HG02840 (cell line): ENCODE data around the gene KPNA1.
"Not testable (repeated sequence)": the region's sequence is repeated elsewhere in the genome, so short reads cannot be mapped to it uniquely, and the experiment has no call there.

Experiments used
- ATAC-seq: cut with Tn5 transposase; IDR thresholded peaks from one replicate; pipeline ENCODE4 v1.9.1; 2021; ENCODE audit warnings: mild to moderate bottlenecking, moderate library complexity, moderate number of reproducible peaks; ENCODE audit not compliant: unreplicated experiment, low FRiP score

KPNA1 gene

DNA sequence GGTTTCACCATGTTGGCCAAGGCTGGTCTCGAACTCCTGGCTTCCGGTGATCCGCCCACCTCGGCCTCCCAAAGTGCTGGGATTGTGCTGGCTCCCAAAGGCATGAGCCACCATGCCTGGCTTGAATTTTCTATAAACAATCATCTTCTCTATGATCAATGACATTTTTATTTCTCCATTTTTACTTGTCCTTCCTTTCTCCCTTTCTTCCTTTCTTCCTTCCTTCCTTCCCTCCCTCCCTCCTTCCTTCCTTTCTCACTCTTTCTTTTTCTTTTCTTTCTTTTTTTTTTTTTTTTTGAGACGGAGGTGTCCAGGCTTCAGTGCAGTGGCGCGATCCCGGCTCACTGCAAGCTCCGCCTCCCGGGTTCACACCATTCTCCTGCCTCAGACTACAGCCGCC lies 8.6 kb upstream of the KPNA1 start:
- ATAC-seq, result no peak

DNA sequence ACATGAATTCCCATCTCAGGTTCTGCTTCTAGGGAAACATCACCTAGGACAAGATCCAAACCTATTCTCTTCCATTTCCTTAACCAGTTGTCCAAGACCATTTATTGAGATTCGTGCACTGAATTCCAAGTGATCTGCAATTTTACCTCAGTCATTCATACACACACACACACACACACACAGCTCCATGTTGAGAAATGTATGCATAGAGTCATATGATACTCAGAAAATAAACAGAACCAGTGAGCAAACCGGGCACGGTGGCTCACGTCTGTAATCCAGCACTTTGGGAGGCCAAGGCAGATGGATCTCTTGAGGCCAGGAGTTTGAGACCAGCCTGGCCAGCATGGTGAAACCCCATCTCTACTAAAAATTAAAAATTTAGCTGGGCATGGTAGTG lies 6.1 kb upstream of the KPNA1 start:
- no peak for ATAC-seq

DNA sequence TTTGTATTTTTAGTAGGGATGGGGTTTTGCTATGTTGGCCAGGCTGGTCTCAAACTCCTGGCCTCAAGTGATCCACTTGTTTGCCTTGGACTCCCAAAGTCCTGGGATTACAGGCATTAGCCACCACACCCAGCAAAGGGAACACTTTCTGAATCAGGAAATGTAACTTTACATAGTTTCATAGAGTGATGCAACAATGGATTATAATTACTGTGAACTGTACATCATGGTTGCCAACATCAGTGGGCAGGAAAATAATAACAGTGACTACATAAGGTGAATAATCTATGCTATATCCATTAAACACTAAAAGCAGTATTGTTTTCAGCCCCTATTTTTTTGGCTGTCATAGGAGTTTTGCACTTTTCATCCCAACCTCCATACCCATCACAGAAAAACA lies 5.0 kb upstream of the KPNA1 start:
- no peak for ATAC-seq

DNA sequence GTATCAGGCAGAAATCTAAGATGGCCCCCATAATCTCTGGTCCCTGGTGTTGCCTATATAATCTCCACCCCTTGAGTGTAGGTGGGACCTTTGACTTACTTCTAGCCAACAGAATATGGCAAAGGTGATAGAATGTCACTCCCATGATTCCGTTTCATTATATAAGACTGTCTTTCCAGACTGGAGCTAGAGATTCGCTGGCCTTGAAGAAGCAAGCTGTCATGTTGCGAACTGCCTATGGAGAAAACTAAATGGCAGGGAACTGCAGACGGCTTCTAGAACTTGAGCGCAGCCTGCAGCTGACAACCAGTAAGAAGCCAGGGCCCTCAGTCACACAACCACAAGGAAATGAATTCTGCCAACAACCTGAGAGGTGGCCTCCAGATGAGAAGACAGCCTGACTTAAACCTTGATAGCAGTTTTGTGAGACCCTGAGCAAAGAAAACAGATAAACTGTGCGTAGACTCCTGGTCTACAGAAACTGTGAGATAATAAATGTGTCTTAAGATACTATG lies 2.2 kb upstream of the KPNA1 start:
- no peak for ATAC-seq

DNA sequence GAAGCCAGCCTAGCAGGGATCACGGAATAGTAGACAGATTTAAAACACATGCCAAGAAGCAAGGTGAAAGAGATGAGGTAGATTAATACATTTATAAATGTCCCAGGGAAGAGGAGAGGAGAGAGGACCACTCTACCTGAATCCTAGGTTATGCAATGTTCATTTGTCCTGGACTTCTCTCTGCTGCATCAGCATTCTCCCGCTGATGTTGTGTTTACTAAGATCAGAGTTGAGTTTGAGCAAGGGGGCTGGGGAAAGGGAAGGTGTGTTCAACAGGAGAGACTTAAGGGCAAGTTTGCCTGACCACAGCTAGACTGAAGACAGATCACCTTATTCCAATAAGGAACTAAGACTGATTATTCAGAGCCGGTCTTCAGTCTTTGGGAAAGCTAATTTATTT lies 1.1 kb upstream of the KPNA1 start:
- ATAC-seq, result no peak

DNA sequence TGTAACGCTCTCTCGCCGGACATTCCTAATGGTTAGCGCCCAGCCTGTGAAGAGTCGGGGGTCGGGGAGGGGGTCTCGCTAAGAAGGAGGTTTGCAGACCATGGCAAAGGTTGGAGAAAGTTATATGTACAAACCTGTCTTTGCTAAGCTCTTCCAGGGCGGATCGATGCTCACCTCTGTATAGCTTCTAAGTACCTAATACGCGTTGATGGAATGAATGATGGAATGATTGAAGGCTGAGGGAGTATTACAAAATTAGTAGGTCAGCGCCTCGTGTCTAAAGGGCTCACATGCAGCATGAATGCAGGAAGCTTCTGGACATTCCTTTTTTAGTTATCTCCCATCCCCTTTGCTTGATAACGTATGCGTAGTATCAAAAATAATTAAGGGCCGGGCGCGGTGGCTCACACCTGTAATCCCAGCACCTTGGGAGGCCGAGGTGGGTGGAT lies 305 bp upstream of the KPNA1 start:
- ATAC-seq, result no peak

DNA sequence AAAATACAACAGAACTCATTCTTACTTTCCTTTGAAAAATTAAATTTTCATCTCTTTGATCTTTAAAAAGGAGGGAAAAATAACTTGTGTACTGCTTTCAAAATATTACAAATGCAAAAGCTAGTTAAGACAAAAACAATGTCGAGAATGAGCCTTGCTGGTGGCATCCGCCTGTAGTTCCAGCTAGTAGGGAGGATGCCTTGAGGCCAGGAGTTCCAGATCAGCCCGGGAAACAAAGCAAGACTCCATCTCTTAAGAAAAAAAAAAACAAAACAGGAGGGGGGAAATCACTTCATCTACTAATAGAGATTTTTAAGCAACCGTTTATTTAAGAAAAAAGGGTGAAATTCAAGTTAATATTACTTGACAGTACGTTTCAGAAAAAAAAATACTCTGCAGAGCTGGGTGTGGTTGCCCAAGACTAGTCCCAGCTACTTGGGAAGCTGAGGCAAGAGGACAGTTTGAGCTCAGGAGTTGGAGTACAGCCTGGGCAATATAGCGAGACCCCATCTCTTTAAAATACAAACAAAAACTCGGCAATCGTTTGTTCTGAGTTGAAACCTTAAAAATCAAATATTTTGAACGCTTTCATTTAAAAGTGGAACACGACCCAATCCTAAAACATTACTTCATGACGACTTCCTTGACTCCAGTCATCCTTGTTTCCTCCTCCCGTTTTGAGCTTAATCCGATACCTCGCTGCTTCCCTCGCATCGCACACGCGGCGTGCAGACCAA lies 1.2 kb downstream of the KPNA1 start:
- ATAC-seq, result no peak

DNA sequence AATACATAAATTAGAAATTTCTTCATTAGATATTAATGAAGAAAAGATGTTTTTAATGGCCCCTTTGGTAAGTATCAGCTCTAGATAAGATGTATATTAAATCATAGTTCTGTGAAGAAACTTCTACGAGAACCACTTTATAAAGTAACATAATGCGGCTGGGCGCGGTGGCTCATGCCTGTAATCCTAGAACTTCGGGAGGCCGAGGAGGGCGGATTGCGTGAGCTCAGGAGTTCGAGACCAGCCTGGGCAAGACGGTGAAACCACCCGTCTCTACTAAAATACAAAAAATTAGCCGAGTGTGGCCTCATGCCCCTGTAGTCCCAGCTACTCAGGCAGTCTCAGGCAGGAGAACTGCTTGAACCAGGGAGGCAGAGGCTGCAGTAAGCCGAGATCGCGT lies 2.5 kb downstream of the KPNA1 start:
- no peak for ATAC-seq

DNA sequence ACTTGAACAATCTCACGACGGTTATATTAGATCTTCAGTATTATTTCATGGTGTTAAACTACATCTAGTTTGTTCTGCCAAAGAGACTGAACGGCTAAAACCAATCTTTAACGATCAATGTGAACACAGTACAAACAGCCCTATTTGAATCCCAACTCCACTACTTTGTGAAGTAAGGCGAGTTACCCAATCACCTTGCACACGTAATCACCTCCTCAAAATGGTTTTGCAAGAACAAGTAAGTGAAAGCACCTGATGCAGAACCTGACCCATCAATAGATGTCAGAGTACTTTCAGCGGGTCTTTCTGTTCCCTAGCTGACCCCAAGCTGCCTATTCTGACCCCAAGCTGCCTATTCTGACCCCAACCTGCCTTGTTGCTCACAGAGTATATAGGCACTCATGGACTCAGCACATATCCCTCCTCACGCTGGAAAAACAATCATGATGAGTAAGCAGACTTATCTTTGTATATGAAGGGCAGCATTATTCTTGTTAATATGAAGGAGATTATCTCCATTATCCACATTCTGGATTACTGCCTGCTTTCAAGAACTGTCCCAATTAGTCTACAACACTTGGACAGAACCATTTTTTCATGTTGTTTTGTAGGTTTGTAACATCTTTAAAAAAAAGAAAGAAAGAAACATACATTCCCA lies 3.7 kb downstream of the KPNA1 start:
- no peak for ATAC-seq

DNA sequence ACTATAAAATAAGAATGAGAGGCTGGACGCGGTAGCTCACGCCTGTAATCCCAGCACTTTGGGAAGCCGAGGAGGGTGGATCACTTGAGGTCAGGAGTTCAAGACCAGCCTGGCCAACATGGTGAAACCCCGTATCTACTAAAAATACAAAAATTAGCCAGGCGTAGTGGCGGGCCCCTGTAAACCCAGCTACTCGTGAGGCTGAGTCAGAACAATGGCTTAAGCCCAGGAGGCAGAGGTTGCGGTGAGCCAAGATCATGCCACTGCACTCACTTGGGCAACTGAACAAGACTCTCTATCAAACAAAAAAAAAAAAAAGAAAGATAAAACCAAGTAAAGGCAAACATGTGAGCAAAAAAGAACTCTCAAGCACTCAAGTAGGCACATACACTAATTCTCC lies 5.8 kb downstream of the KPNA1 start:
- not testable (repeated sequence) for ATAC-seq

DNA sequence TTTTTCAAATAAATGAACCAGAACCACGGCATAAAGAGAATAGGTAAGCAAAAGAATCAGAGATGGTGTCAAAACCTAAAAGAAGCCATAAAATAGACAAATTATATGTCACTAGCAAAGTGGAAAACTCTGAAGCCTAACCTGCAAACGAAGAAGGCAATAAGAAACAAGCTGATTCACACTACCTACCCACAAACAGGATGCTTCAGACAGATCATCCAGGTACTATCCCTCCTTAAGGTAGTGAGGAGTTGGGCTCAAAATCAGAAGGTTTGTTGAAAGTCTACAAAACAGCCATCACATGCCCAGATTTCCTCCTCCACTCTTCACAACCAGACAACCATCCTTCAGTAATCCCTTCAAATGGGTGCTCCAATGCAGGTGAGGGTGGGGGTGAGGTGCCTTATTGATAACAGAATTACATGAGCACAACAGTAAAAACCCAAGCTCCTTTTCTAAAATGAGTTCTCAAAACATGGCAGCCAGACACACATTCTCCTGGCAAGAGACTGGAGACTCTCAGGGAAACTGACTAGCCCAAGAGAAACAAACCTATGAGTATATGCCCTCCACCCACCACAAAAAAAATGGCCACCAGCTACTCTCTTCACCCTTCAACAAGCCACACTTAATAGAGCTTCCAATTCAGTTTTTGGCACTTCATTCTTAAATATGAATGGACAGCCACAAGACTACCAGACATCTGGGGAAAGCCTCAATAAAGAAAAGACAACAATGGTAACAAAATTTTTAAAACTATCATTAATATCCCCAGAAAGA lies 6.4 kb downstream of the KPNA1 start:
- ATAC-seq, result no peak

DNA sequence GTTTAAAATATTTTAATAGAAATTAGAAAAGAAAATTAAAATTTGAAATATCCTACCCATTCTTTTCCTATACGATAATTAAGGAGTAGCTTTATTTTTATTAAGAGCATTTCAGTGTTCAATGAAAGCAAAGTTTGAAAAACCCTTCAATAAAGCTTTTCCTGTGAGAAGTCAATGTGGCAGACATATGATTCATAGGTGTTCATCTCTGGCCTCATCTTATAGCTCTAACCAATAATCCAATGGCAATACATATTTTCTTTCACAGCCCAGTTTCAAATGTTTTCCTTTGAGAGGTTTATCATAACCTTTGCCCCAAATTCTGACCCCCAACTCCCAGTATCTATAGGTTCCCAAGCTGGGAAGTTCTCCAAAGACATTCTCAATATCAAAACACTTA lies 8.3 kb downstream of the KPNA1 start:
- no peak for ATAC-seq

DNA sequence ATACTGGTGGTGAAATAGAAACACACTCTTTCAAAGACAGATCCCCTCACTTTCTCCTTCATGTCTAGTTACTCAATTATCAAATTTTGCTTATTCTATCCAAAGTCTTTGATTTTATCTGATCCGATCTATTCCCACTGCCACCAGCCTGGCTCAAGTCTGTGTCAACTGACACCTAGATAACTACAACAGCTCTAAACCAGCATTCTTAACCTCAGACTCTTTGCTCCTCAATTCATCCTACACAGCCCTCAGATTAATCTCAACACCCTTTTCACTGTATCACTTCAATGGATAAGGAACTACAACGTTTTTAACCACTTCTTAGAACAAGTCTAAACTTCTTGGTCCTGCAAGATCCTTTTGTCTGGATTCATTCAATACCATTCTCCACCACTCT lies 9.1 kb downstream of the KPNA1 start:
- no peak for ATAC-seq

DNA sequence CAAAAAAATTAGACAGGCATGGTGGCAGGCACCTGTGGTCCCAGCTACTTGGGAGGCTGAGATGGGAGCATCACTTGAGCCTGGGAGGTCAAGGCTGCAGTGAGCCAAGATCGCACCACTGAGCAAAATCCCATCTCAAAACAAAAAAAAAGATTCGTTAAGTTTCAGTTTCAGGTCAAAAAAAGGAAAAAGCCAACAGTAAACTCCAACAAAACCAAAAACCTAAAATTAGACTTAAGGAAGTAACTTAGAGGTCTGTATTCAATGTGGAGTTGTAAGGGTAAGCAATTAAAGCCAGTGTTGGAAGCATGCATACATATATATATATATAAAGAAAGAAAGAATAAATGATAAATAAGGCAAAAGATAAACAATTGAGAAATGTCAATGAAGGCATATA lies 11.8 kb downstream of the KPNA1 start:
- no peak for ATAC-seq

DNA sequence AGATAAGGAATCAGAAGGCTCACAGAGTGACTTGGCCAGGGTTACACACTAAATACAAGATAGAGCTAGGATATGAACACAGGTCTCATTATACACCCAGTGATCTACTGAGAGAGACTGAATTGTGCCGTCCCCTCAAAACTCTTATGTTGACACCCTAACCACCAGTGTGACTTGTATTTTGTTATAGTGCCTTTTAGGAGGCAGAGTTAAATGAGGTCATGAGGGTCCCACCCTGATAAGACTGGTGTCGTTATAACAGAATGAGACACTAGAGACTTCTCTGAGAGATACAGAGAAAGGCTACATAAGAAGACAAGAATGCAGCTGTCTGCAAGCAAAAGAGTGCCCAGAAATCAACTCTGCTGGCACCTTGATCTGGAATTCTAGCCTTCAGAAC lies 12.6 kb downstream of the KPNA1 start:
- no peak for ATAC-seq

DNA sequence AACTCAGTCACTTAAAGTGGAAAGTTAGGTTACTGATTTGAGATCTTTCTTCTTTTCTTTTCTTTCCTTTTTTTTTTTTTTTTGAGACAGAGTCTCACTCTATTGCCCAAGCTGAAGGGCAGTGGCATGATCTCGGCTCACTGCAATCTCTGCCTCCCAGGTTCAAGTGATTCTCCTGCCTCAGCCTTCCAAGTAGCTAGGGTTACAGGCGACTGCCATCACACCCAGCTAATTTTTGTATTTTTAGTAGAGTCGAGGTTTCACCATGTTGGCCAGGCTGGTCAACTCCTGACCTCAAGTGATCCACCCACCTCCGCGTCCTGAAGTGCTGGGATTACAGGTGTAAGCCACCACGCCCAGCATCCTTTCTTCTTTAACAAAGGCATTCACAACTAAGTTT lies 13.8 kb downstream of the KPNA1 start:
- ATAC-seq, result not testable (repeated sequence)

DNA sequence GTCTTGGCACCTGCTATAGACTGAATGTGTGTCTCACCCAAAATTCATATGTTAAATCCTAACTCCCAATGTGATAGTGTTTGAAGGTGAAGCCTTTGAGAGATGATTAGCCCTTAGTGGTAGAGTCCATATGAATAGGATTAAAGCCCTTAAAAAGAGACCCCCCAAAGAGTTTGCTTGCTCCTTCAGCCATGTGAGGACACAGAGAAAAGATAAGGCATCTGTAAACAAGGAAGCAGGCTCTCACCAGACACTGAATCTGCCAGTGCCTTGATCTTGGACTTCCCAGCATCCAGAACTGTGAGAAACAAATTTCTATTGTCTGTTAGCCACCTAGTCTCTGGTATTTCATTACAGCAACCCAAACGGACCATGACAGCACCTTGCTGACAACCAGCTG lies 16.6 kb downstream of the KPNA1 start:
- no peak for ATAC-seq

DNA sequence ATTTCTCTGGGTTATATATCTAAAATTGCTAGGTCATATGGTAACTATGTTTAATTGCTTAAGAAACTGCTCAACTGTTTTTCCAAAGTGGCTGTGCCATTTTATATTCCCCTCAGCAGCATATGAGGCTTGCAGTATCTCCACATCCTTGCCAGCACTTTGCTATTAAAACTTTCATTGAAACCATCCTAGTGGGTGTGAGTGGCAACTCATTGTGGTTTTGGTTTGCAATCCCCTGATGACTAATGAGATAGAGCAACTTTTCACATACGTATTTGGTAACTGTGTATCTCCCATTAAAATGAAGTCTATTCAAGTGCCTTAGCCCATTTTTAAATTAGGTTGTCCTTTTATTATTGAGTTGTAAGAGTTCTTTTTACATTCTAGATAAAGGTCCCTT lies 17.3 kb downstream of the KPNA1 start:
- ATAC-seq, result no peak

DNA sequence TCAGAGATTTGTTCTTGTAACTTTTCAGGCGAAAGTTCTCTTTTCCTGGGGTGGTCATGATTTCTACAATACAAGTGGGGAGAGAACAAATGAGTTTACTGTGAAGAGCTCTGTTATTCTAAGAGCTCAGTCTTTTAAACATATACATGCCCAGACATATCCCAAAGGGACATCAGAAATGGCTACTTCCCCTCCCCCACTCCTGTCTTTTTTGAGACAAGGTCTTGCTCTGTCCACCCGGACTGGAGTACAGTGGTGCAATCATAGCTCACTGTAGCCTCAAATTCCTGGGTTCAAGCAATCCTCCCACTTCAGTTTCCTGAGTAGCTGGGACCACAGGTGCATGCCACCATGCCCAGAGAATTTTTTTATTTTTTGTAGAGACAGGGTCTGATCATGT lies 18.2 kb downstream of the KPNA1 start:
- ATAC-seq, result no peak

DNA sequence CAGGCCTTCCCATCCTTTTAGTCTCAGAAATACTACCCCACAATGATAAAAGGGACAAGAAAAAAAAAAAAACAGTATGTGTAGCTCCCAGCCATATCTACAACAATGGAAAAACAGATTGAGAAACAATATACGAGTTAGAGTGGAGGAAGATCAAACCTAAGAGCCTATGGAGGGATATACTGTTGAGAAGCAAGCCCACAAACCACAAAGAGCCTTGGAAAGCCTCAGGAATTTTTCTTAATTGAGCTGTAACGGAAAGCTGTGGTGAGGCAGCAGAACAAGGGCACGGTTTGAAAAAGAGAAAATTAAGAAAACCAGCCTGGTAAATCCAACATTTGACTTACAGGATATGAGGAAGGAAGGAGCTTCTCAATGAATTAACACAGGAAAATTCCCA lies 21.4 kb downstream of the KPNA1 start:
- ATAC-seq, result no peak

DNA sequence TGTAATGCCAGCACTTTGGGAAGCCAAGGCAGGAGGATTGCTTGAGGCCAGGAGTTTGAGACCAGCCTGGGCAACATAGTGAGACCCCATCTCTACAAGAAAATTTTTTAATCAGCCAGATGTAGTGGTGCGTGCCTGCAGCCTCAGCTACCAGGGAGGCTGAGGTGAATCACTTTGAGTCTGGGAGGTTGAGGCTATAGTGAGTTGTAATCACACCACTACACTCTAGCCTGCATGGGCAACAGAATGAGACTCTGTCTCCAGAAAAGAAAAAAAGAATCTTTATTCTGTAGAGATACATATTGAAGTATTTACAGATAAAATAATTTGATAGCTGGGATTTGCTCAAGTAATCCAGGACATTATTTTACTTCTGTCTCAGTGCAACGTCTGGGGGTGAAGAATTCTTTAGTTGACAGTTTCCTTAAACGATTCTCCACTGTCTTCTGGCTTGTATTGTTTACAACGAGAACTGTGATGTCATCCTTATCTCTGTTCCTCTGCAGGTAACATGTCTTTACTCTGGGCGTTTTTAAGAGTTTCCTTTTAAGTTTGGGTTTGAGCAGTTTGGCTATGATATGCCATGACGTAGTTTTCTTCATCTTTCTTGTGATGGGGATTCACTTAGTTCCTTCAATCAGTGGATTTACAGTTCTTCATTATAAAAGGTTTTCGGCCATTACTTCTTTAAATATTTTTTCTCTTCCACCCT lies 26.3 kb downstream of the KPNA1 start:
- no peak for ATAC-seq
